HG02981 (cell line): ENCODE measurements around the gene TSPAN18.

Source experiments
- ATAC-seq: cut with Tn5 transposase; IDR thresholded peaks from one replicate; pipeline ENCODE4 v1.9.1; 2021; ENCODE audit warnings: mild to moderate bottlenecking, moderate library complexity; ENCODE audit not compliant: unreplicated experiment

TSPAN18 gene, protein sequence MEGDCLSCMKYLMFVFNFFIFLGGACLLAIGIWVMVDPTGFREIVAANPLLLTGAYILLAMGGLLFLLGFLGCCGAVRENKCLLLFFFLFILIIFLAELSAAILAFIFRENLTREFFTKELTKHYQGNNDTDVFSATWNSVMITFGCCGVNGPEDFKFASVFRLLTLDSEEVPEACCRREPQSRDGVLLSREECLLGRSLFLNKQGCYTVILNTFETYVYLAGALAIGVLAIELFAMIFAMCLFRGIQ

DNA sequence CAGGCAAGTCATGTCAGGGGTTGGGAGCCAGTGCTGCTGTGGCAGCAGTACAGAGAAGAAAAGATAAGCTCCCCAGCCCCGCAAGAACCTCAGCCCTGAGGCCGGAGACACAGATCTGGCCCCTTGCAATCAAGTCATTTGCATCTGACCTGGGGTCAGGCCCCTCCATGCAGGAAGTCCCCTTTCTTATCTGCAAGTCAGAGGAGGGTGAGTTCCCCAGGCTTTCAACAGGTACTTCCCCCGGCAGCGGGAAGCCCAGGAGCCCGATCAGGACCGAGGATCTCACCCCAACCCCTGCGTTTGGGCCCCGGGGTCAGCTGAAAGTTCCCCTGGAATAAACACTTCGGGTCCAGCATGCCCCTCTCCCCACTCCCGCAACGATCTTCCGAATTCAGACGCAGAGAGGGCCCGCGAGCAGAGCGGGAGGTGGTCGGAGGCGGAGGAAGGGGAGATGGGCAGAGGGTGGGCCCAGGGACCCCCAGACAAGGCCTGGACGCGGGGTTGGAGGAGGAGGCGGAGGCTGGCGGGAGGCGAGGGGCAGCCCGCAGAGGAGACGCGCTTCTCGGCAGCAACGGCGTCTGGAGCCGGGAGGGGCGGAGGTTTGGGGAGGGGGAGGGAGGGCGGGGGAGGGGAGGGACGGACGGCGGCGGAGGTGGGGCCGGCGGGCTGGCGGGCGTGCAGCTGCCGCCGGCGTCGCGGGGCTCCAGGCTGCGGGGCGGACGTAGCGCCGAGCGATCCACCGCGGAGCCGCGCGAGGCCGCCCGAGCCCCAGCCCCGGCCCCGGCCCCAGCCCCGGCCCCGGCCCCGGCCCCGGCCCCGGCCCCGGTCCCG is at the start of gene TSPAN18:
TSPAN18 (plus strand) TSS at position 680 of the 831 bp plus-strand sequence. CDS start 179,455 bp downstream, outside the sequence.
- peak; percentile 80 for ATAC-seq

DNA sequence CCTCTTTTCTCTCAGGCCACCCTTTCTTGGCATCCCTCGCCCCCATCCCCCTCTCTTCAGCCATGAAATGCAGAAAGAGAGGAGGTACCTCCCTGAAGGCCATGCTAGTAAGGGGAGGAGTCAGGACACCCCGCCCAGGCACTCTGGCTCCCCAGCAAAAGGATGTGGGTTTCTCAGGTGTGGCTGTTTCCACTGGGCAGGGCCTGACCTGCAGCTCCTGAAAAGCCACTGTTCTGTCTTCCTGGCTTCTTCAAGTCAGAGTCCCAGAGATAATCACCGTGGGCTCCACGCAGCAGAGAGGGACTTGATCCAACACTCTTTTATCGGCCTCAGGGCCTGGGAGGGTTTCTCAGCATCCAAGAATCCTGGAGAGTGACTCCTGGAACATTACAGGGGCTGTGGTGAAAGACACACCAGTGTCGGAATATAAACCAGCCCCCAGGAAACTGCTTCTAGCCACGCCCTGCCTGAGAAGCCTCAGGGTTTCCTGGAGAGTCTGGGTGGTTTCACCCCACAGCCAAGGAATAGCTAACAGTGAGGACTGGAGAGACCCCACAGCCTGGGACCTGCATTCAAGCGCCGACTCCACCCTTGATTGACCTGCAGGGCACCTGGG is 45.7 kb upstream of the TSPAN18 start:
- ATAC-seq = no peak

DNA sequence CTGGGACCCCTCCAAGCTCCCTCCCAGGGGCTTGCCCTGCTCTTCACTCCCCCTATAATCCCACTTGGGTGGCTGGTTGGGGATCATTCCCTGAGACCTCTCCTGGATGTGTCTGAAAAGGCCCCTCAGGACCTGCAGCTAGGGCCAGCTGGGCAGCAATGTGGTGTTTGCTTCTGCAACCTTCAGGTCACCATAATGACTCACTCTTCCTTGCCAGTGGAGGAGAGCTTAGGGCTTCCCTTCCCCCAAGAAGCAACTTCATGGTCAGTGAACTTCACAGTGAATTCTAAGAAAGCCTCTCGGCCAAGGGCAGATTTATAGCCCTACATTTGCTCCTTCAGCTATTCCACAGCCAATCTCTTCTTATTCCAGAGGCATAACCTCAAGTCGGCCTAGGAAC is 45.1 kb upstream of the TSPAN18 start:
- ATAC-seq = no peak

DNA sequence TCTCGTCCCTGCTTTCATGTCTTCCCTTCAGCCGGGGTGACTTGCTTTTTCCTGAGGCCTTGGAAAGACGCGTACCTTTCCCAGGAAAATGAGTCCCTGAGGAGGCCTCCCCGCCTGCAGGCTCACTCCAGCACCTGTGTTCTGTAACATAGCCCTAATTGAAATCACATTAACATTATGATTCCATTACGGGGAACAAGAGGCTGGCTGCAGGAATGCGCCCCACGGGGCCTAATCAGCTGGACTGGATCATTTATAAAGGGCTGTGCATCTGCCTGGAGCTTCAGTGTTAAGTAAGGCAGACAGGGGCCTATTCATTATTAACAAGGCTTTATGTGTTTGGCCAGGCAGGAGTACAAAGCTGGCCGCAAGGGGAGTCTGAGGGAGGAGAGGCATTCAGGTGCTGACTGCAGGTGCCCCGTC is 41.9 kb upstream of the TSPAN18 start:
- ATAC-seq = no peak

DNA sequence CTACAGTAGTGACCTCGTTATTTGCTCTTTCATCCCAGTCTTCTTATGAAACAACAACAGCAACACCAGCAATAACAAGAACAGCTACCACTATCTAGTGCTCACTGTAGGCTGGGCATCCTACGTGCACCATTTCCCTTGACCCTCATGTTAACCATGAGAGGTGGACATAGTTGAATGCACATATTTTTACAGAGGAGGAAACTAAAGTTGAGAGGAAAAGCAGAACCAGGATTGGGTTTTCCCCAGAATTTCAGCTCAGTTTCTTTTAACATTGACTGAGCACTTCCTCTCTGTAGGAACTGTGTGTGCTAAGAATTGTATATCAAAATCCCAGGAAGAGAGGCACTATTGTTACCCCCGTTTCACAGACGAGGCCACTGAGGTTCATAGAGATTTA is 39.4 kb upstream of the TSPAN18 start:
- no peak for ATAC-seq

DNA sequence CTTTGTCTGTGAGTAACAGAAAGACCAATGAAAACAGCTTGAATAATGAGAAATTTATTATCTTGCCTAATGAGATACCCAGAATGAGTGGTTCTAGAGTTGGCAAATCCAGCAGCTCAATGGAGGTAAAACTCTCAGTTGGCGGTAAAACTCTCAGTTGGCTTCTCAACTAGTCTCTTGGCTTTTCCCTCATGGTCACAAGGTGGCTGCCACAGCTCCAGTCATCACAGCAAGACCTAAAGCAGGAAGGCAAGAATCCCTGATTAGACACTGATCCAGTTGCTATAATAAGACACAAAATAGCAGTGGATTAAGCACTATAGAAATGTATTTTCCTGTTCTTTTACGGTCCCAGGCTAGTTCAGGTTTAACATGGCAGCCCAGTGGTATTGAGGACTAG is 37.5 kb upstream of the TSPAN18 start:
- no peak for ATAC-seq

DNA sequence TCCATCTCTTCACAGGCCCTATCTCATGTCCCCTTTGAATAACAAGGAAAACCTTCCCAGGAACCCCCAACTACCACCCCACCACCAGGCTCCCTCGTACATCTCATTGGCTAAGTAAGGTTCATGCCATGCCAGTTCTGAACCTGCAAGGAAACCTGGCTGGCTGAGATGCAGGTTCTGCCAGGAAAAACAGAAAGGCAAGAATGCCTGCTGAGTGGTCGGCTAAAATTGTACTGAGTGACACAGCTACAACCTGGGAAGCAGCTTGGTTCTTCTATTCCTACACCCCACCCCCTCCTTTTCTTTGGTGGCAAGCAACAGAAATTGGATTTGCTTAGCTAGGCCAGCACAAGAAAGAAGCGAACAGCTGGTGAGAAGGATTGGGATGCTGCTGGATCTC is 36.1 kb upstream of the TSPAN18 start:
- ATAC-seq = no peak

DNA sequence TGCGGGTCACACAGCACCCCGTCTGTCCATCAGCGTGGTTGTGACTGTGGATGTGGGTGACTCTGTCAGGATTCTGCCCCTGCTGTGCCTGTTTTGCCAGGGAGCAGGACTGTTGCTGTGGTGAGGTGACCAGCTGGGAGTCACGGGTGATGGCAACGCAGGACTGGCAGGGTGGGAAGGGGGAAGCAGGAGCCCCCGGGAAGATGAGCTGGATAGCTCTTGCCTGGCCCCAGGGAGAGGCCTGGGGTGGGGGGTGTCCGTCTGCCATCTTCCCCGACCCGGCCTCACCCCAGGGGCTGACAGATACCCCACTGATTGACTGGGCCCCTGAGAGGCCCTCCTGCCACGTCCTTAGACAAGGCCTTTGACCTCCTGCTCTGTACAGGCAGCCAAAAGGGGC is 34.3 kb upstream of the TSPAN18 start:
- no peak for ATAC-seq

DNA sequence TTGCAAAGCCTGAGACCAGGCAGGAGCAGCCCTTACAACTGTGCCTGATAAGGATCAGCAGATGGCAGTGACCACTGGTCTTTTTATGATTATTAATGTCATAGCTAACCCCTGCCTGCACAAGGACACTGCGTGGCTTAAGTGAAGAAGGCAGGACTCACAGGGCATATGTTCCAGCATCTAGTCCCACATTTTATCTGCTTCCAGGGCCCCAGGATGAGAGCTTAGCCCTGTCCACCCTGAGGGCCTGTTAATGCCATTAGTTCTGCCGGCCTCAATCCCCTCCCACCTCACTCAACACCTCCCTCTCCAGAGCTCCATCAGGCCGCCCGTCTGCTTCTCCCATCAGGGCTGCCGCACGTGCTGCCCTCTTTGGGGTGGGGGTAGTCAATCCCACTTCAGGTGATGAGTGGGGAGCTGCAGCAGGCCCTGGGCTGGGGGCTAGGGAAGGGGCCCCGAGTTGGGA is 33.1 kb upstream of the TSPAN18 start:
- no peak for ATAC-seq

DNA sequence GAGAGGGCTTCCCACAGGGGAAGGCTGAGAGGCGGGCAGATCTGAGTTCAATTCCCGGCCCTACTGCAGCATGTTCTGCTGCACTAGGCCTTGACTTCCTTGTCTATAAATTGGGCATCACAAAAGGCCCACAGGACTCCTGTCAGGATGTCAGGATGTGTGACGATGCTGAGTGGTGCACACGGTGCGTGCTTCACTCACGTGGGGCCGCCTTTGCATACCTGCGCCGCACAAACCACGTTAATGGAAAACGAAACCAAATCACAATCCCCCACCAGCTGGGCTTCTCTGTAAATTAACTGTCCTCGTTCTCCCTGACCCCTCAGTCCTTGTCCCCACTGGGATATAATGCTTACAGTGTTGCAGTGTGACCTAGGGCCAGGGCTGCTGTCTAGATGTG is 32.3 kb upstream of the TSPAN18 start:
- ATAC-seq = no peak

DNA sequence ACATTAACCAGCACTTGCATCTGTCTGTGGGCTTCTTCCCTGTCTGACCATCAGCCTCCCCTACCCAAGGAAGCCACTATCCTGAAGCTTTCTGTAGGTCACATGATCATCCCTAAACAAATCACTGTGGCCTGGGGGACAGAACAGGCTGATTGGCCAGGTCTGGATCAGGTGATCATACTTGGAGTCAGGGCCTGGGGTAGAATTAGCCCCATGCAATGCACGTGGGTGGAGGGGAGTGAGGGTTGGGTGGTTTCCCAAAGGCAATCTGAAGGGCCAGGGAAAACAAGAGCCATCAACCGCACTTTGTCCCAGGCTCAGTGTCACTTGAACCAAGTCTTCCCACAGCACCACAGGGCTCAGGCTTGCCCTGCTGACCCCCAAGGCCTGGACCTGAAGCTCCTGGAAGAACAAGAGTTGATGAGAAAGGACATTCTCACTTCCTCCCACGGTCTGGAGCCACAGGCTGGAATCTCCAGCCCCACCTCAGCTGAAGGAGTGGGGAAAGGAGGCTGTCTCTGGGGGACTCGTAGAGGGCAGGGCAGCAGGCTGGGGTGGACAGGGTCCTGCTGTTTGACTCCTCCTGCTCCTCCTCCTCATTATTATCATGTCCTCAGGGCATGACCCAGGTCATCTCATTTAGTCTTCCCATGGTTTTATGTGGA is 31.5 kb upstream of the TSPAN18 start:
- no peak for ATAC-seq

DNA sequence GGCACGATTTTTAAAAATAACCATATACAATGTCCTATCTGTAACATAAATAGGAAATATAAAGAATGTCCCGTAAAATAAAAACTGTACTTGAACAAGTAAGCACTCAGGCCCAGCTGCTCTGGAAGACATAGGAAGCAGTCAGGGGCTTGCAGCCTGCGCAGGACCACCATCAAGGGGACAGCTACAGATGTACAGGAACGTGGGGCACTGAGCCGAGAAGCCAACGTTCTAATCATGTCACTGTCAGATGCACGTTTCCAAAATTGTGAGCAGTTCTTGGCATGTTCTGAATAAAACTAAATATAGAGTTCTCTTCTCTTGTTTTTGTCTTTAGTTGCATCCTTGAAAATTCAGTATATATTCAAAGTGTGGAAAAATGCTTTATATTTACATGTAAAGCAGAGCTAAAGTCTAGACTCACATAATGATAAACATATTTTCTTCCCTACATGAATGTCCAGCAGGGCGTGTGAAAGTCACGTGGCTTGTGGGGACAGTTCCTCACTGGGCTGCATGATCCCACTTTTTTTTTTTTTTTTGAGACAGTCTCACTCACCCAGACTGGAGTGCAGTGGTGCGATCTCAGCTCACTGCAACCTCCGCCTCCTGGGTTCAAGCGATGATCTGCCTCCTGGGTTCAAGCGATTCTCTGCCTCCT is 28.4 kb upstream of the TSPAN18 start:
- ATAC-seq = no peak

DNA sequence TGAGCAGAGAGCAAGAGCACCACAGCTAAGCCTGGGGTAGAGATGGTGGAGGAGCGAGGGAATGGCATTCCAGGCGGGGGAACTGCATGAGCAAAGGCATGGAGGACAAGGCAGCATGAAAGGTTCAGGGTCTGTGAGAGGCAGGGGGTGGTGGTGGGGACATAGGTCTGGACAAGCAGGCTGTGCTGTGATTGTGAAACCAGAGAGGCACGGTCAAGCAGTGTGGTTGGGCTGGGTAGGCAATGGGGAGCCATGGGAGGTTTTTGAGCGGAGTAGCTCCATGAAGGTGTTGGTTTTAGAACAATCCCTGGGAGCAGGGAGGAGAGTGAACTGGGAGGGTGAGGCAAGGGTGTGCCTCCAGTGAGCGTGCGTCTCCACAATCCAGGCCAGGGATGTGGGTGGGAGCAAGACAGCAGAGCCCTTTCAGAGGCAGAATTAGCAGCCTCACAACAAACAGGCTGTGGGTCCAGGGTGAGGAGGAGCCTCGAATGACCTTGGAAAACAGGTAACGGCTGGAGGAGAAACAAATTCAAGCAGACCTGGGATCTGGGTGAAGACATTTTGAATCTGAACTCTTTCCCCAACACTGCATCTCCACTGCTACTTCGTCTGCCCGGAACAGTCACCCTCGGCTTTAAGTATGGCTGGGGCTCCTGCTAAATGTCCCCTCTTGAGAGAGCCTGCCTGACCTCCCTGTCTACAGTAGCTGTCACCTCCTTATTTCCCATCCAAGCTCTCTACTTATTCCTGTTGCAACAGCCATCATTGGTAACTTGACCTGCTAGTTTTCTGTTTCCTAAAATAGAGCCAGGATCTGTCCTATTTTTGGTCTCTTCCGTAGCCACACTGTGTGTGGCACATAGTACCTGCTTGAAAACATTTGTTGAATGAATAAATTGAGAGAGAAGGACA is 27.0 kb upstream of the TSPAN18 start:
- ATAC-seq = no peak

DNA sequence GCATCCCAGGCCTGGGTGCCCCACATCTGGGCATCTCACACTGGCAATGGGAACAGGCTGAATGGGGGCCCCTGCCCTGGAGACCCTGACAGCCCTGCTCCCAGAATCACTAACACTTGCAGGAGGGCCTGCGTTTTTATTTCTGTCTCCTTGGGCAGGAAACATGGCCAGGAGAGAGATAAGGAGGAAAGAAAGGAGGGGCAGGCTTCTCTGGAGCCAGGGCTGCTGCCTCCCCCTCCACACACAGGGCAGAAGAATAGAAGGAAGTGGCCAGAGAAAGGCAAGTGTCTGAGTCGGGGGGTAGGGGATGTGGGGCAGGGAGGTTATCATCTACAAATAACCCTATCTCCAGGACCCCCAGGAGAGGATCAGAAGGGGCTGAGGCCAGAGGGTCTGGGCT is 25.5 kb upstream of the TSPAN18 start:
- no peak for ATAC-seq

DNA sequence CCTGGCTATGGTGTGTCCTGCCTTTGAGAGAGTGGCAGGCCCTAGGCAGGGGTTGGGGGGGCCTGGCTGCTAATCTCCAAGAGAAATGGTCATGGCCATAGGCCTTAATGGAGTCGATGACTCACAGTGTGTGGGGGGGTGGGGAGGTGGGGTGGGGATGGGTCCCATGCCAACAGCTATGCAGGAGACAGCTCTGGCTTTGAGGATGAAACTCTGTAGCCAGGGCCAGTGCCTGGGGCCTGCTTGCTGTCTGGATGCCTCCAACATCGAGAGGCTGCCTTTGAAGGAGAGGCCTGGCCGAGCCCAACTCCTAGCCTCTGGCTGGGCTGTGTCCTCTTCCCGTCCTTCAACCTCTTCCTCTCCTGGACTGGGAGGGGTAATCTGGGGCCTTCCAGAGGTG is 23.9 kb upstream of the TSPAN18 start:
- ATAC-seq = no peak

DNA sequence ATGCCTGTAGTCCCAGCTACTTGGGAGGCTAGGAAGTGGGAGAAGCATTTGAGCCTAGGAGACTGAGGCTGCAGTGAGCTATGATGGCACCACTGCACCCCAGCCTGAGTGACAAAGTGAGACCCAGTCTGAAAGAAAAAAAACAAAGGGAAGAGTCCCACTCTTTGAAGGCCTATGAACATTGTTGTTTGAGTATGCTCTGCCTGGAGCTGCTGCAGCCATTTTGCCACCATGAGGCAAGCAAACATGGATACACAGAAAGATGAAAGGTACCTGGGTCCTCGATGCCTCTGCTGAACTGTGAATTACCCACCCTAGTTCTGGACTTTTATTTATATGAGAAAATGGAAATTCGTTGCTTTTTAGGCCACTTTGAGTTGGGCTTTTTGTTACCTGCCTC is 19.7 kb upstream of the TSPAN18 start:
- no peak for ATAC-seq

DNA sequence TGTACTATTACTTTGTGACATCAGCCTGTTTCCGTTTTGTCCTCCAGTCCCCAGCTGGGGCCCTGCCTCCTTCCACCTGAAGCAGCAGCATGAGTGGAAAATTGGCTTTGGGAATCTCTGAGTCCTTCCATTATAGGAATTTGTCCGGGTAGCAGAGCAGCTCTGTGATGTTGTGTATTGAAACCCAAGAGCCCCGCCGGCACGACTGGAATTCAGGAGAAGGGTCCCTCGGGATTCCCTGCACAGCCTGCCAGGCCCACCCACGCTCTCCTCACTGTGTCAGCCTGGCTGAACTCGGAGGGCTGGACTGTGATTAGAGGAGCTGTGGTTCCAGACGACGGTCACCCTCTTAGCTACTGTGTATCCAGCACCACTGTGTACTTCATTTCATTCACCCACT is 18.8 kb upstream of the TSPAN18 start:
- ATAC-seq = no peak

DNA sequence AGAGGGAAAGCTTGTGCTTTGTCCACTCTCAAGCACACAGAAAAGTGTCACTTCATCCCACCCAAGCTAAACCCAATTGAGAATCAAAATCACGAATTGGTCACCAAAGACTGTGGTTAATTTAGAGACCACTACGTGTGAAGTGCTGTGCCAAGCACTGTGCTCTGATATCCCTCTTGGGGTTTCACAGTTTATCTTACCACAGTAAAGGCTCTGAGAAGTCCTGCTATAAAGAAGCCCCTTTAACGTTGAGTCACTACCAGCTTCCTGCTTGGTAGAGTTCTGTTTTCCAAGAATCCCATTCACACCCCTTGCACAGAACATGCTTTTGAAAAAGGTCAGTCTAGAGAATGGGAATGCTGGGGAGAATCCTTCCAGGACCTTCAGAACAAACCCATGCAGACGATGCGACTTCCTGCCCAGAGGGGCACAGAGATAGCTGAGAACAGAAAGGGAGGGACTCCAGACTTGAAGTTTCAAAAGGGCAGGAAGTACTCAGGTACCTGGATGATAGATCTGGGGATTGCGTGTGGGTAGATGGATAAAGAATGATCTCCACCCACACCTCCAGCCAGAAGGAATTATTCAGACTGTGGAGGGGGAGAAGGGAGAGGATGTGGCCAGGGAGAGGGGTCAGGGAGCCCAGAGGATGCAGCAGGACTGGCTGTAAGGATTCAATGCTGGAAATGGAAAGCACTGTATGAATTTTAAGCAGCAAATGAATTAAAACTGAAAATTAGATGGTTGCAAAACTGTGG is 18.1 kb upstream of the TSPAN18 start:
- no peak for ATAC-seq

DNA sequence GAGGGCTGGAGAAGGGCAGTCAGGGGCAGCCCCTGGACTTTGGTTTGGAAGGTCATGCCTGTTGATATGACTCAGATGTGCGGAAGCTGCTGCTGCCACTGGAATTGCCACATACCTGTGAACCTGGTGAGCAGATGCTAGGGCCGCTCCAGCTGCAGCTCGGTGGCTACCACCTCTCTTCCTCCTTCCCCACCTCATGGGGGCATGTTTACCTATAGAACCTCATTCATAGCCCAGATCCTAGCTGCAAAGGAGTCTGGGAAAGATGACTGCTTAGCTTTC is 17.5 kb upstream of the TSPAN18 start:
- no peak for ATAC-seq
